Subcutaneous adipose tissue (tissue), 4 donors: ENCODE measurements around the gene UAP1. TPM values are rescaled to one million over a fixed set of nuclear protein-coding genes. Genes with fewer than 3 reads are reported as not detected.

Experiments
- CTCF ChIP-seq: fragments of 450-650 bp; IDR thresholded peaks from one replicate; pipeline ENCODE4 v1.5.1; 2016; ENCODE audit warnings: low read depth, mild to moderate bottlenecking, control low read depth, antibody characterized with exemption, moderate library complexity
- total RNA-seq, 4 donors: library from RNA; depleted of rRNA; stranded (reverse); fragments of >200 nt; gene quantifications; one replicate each; pipeline ENCODE4 v1.1.0, GENCODE V29; 2016

UAP1 gene
- total RNA-seq, 4 donors from 2014 or later: 93.8 to 427 (median 206) TPM

GRCh38 chr1:162631546-162632191 is 70.1 kb downstream of the UAP1 start:
- TF ChIP-seq CTCF: no peak

- TF ChIP-seq CTCF: no peak
Measured at GRCh38 chr1:162632217-162632666, 70.7 kb downstream of the UAP1 start, which contains the start of gene DDR2. TSS of gene DDR2 (plus strand) at chr1:162632464. CDS start at chr1:162719064, 86,600 bp downstream.

GRCh38 chr1:162632698-162633080 is 71.2 kb downstream of the UAP1 start:
- TF ChIP-seq CTCF: no peak

GRCh38 chr1:162633081-162633762 is 71.7 kb downstream of the UAP1 start:
- TF ChIP-seq CTCF: no peak

- TF ChIP-seq CTCF: no peak
Measured at GRCh38 chr1:162635418-162635817, 73.9 kb downstream of the UAP1 start.

- TF ChIP-seq CTCF: no peak
Measured at GRCh38 chr1:162639718-162640117, 78.2 kb downstream of the UAP1 start.

- TF ChIP-seq CTCF: no peak
Measured at GRCh38 chr1:162641114-162641513, 79.6 kb downstream of the UAP1 start.
